Calu3 (cell line): Measurements from ENCODE around the gene UBE2J2. TPM values are rescaled to one million over a fixed set of nuclear protein-coding genes. Genes with fewer than 3 reads are reported as not detected.

Experiments used
- Bru-seq: library from RNA; stranded (reverse); fragments of 400-500 nt; gene quantifications from one replicate; lab custom pipeline; 2021; lab: Mats Ljungman, UMichigan
- BruChase-seq, 2 experiments: library from RNA; stranded (reverse); fragments of 400-500 nt; gene quantifications; one replicate each; lab custom pipeline; 2021; lab: Mats Ljungman, UMichigan
- BruUV-seq: library from RNA; stranded (reverse); fragments of 400-500 nt; replicated peaks from 2 replicates; lab custom pipeline; 2021; lab: Mats Ljungman, UMichigan
- CTCF ChIA-PET: fragments of 300-600 bp; sonication (Branson Sonifier 250); formaldehyde crosslinking; loops from one replicate; lab custom pipeline; 2022; ENCODE audit warnings: antibody characterized with exemption; lab: Charles Lee
- DNase-seq: peaks from one replicate; pipeline ENCODE4 v3.0.0; 2022
- H3K27ac Mint-ChIP-seq: one replicate; pipeline ENCODE4 v1.8.0; 2022; ENCODE audit warnings: mixed read lengths; ENCODE audit not compliant: unreplicated experiment
- H3K27me3 Mint-ChIP-seq: one replicate; pipeline ENCODE4 v1.8.0; 2022; ENCODE audit warnings: mixed read lengths; ENCODE audit not compliant: unreplicated experiment
- H3K36me3 Mint-ChIP-seq: one replicate; pipeline ENCODE4 v1.8.0; 2022; ENCODE audit warnings: mild to moderate bottlenecking, moderate library complexity, mixed read lengths; ENCODE audit not compliant: insufficient read depth, unreplicated experiment
- H3K4me1 Mint-ChIP-seq: one replicate; pipeline ENCODE4 v1.8.0; 2022; ENCODE audit warnings: mild to moderate bottlenecking, low read depth, mixed read lengths; ENCODE audit not compliant: unreplicated experiment
- H3K4me3 Mint-ChIP-seq: one replicate; pipeline ENCODE4 v1.8.0; 2022; ENCODE audit warnings: mild to moderate bottlenecking, low read depth, moderate library complexity, mixed read lengths; ENCODE audit not compliant: unreplicated experiment
- H3K9me3 Mint-ChIP-seq: one replicate; pipeline ENCODE4 v1.8.0; 2022; ENCODE audit warnings: low read depth, mixed read lengths; ENCODE audit not compliant: unreplicated experiment
- CTCF ChIP-seq: fragments of 200-600 bp; IDR thresholded peaks from one replicate; pipeline ENCODE4 v1.8.0; 2022; ENCODE audit warnings: antibody characterized with exemption; ENCODE audit not compliant: unreplicated experiment
- intact Hi-C: fragments of 100-400 bp; cut with micrococcal nuclease; formaldehyde crosslinking; loops from one replicate; pipeline ENCODE4 v1.10.0; 2022; ENCODE audit not compliant: unreplicated experiment
- long read RNA-seq: library from polyadenylated mRNA; stranded (forward); transcript quantifications from one replicate; pipeline ENCODE4 v2.0.0, GENCODE V29; 2022
- total RNA-seq: library from RNA; stranded (reverse); gene quantifications from 2 replicates; pipeline ENCODE4 v1.2.3, GENCODE V29; 2022

The UBE2J2 gene
- total RNA-seq (45.6 and 50.0 TPM in 2 replicates), Bru-seq, nascent RNA (percentile 69 among the genes with signal in this experiment), BruChase-seq, experiment 1, labeled RNA remaining after a 6-hour chase (percentile 80 among the genes with signal in this experiment), BruChase-seq, experiment 2, labeled RNA remaining after a 2-hour chase (percentile 86 among the genes with signal in this experiment)
- long read RNA-seq, transcript UBE2J2-202 (7 exons, 1,733 nt): major isoform, 19 of 55 reads
- long read RNA-seq, transcript UBE2J2-203 (7 exons, 1,047 nt): minor isoform, 6 of 55 reads
- long read RNA-seq, partial matches to known transcripts: 9 of 55 reads
- long read RNA-seq, other reads (novel, unspliced or antisense): 14 of 55 reads

- peaks cover 14% of the 10 kb centered on the region for H3K4me1 Mint-ChIP-seq
- CTCF ChIA-PET: interaction anchor here (0.6 to 0.8 kb wide), 4 partner anchors 8 to 759 kb away, joined by 3 to 7 read pairs (median 4); no protein-coding TSS in a partner anchor
Observed at GRCh38 chr1:1273512-1274298, at the start of gene UBE2J2. Gene UBE2J2 (minus strand): TSS chr1:1273854. CDS start chr1:1267992, 5,862 bp downstream.

GRCh38 chr1:1322952-1323351 lies 49.3 kb upstream of the UBE2J2 start:
- CTCF ChIA-PET: no interaction called here
- H3K9me3 Mint-ChIP-seq: no peaks in the 10 kb centered on the region
- peaks cover 77% of the 10 kb centered on the region for H3K36me3 Mint-ChIP-seq
- peak overlapping the region; percentile 84 for H3K4me3 Mint-ChIP-seq
- intact Hi-C loops: no loop called here
- BruUV-seq: no TSS peak
- no peaks in the 10 kb centered on the region for H3K27me3 Mint-ChIP-seq
- H3K27ac Mint-ChIP-seq: peak overlapping the region; percentile 87
- no peak for TF ChIP-seq CTCF
- DNase-seq: no peak
- H3K4me1 Mint-ChIP-seq: peaks cover 27% of the 10 kb centered on the region

More at GRCh38 chr1:1273512-1274298, at the start of gene UBE2J2:
- BruUV-seq: no TSS peak
- no peaks in the 10 kb centered on the region for H3K9me3 Mint-ChIP-seq
- H3K4me3 Mint-ChIP-seq: peak within 1 kb of the TSS; percentile 85
- H3K27me3 Mint-ChIP-seq: no peaks in the 10 kb centered on the region
- peak; percentile 88 for DNase-seq
- H3K36me3 Mint-ChIP-seq: peaks cover 36% of the 10 kb centered on the region
- peak within 1 kb of the TSS; percentile 64 for H3K27ac Mint-ChIP-seq
- intact Hi-C loops: no loop called here
- TF ChIP-seq CTCF: no peak

- Mint-ChIP-seq H3K27ac (no peak overlapping the region), H3K36me3 (peaks cover 77% of the 10 kb centered on the region), H3K4me3 (peak overlapping the region; percentile 84), H3K9me3 (no peaks in the 10 kb centered on the region), H3K4me1 (peaks cover 27% of the 10 kb centered on the region), H3K27me3 (no peaks in the 10 kb centered on the region)
- CTCF ChIA-PET: no interaction called here
- BruUV-seq: no TSS peak
- no peak for TF ChIP-seq CTCF
- intact Hi-C loops: no loop called here
- no peak for DNase-seq
Observed at GRCh38 chr1:1322418-1322817, 48.8 kb upstream of the UBE2J2 start.

GRCh38 chr1:1321477-1321876 lies 47.8 kb upstream of the UBE2J2 start:
- no TSS peak for BruUV-seq
- TF ChIP-seq CTCF: no peak
- no peaks in the 10 kb centered on the region for H3K27me3 Mint-ChIP-seq

More at GRCh38 chr1:1321477-1321876, 47.8 kb upstream of the UBE2J2 start:
- no peak overlapping the region for H3K27ac Mint-ChIP-seq
- peaks cover 78% of the 10 kb centered on the region for H3K36me3 Mint-ChIP-seq
- intact Hi-C loops: no loop called here
- no peak for DNase-seq
- no peak overlapping the region for H3K4me3 Mint-ChIP-seq
- H3K4me1 Mint-ChIP-seq: peaks cover 27% of the 10 kb centered on the region
- CTCF ChIA-PET: no interaction called here
- H3K9me3 Mint-ChIP-seq: no peaks in the 10 kb centered on the region
